ENCODE measurements around the gene LIPC.

The LIPC gene

DNA sequence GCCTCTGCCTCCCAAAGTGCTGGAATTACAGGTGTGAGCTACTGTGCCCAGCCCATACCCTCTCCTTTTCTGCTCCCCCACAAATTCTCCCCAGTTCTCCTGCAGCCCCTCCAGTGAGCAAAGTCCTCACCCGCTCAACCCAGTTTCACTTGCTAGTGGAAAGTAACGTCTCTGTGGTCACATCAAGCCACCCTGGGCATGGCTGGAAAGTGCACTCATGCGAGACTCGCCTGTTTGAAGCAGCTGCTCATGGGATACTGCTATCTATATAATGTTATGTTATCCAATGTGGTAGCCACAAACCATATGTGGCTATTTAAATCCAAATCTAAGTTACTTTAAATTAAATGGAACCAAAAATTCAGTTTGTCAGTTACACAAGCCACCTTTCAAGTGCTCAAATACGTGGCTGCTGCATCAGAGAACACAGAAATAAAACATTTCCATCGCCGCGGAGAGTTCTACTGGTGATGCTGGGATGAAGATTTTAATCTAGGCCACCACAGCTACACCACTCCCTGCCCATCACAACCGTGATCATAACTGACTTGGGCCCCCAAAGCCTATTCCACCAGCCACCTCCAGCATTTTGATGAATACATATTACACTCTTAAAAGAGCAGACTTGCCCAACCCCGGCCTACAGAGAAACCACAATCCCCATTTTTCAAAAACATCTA lies 119.4 kb downstream of the LIPC start:
- no peak for DNase-seq (ENCODE audit: low read depth in 2 of 2, low spot score in 1 of 2)

DNA sequence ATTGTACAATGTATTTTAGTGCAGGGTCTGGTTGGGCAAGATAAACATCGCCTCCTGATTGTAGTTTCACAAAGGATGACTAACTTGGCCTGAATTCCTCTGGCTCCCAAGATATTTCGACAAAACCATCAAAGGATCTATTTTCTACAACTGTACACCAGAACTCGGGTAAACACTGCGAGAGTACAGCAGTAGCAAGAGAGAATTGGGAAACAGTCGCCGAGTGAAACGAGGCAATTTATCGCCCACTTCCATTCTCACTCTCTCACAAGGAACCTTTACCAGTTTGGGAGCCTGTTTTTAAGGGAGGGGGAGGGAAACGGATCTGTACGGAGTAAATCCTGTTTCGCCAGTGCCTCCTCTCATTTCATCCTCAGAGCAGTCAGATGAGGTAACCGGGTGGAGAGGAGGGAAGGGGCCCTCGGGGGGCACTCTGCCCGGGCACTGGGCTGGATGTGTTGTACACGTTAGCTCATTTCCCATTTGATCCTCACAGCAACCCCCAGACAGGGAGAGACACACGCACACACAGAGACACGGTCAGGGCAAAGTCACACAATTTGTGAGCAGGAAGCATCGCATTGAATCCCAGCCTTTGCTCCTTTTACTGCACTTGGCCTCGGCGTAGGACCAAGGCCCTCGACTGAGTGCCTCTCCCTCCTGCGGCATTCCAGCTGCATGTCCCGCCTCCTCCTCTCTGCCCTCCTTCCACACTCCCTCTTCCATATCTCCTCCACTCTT lies 120.1 kb downstream of the LIPC start:
- DNase-seq (ENCODE audit: low read depth in 2 of 2, low spot score in 1 of 2): no peak

DNA sequence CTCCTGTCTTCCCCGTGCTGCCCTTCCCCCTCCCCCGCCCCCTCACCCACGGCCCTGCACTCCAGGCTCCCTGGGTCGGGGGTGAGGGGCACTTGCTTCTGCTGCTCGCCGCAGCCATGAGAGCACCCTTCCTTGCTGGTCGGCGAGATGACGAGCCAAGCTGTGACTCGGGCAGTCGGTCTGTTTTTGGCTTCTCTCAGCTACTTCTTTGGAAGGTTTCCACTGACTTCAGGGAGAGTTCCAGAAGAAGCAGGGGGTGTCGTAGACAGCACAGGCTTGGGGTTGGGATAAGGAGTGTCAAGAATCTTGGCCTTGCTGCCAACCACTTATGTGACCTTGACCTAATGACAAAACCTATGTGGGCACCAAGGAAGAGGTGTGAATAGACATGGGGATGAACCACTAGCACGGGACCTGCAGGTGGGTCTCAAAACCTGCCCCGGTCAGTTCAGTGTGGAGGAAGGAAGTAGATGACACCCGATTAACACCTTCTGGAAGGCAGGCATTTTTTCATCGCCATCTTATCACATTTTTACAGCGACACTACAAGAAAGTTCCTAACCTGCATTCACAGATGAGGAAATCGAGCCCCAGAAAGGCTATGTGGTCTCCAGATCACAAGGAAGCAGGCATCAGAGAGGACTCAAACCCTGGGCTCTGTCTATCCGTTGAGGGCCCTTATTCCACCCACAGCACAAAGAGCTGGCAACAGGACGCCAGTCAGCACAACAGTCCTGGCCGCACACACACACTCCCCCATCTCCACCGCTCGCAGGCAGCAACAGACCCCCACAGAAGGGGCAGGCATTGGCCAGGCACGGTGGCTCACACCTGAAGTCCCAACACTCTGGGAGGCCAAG lies 120.9 kb downstream of the LIPC start:
- no peak for DNase-seq (ENCODE audit: low read depth in 2 of 2, low spot score in 1 of 2)

DNA sequence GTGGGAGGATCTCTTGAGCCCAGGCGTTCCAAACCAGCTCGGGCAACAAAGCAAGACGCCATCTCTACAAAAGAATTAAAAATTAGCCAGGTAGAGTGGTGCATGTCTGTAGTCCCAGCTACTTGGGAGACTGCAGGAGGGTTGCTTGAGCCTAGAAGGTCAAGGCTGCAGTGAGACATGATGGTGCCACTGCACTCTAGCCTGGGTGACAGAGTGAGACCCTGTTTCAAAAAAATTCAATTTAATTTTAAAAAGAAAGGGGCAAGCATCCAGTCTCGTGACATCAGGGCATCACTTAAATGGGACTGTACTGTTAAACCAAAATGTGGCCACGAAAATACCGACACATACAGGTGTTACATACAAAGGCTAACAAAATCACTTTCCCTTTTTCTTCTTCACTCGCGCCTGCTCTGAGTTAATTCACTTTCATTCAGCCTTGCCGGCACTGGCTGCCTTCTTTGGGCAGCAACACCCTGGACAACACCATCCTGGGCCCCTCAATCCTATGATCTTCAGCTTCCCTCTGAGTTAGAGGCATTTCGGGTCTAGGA lies 121.7 kb downstream of the LIPC start:
- no peak for DNase-seq (ENCODE audit: low read depth in 2 of 2, low spot score in 1 of 2)

DNA sequence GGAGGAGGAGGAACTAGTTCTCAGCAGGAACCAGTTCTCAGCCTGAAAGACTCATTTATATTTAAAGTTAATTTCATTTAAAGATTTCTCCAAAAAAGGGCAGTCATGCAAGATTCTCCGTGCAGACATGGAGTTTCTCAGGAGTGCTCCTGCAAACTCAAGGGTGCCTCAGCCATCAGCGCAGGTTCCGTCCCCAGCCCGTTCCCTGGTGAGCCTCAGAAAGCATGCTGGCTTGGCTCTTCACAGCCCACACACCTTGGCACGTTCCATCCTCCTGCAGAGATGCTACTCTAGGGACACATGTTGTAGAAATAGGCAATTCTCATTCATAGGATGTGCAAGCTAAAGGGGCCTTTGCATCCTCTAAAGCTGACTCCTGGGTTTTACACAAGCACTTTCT lies 123.0 kb downstream of the LIPC start:
- no peak for DNase-seq (ENCODE audit: low read depth in 2 of 2, low spot score in 1 of 2)

DNA sequence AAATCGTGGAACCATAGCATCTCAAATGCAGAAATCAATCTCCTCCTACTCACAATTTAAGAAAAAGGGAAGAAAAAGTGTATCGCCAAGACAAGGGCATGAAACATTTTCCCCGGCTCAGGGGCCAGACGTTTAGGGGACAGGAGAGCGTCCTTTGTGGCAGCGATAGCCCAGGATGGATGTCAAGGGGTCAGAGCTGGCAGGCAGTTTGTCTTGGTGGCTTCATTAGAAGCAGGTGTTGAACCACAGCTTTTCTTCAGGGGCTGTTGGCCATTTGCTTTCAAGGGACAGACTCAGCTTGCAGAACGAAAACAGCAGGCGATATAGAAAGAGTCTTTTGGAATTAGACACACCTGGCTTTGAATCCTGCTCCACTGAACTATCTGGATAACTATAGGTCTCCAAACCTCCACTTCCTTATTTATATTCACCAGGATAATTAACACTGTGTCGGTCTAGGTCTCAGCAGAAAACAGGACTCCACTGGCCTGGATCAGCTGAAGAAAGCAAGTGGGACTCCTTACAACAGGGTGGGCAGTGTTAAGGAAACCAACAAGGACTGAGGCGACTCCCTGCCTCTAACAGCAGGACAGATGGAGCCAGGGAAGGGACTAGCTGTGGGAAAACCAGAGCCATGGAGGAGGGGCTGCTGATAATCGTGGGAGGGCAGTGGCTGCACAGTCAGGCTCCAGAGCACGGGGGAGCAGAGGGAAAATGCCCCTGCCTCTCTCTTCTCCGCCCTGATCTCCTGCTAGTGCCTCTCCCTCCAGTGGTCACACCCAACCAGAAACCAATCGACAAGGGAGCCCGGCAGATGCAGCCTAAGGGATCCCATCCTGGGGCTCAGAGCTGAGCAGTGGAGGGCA lies 123.6 kb downstream of the LIPC start:
- DNase-seq (ENCODE audit: low read depth in 2 of 2, low spot score in 1 of 2): no peak

DNA sequence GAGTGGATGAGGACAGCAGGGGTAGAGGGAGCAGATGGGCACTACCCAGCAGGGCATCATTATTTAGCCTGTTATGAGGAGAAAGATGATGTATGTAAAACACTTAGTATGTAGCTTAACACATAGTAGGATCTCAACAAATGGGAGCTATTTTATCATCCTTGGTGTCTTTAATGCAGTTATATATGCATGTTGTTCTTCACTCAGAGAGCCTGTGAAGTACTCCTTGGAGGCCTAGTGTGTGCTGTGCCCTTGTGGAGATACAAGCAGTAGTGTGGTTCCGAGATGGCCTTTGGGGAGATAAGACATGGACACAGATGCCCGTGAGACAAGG lies 124.2 kb downstream of the LIPC start:
- no peak for DNase-seq (ENCODE audit: low read depth in 2 of 2, low spot score in 1 of 2)

DNA sequence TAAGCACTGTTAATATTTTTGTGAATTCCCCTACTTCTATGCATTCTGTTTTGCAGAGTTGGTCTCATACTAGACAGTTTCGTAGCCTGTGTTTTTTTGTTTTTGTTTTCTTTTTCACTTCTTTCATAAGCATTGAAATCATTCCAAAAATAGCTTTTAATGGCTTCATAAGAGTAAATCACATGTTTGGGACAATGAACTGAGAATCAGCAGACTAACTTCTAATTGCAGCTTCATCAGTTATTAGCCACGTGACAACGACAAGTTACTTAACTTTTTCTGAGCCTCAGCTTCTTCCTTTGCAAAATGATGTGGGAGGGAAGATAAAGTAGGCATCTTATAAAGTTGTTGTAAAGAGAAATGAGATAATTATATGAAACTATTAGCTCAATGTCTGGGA lies 124.8 kb downstream of the LIPC start:
- no peak for DNase-seq (ENCODE audit: low read depth in 2 of 2, low spot score in 1 of 2)

DNA sequence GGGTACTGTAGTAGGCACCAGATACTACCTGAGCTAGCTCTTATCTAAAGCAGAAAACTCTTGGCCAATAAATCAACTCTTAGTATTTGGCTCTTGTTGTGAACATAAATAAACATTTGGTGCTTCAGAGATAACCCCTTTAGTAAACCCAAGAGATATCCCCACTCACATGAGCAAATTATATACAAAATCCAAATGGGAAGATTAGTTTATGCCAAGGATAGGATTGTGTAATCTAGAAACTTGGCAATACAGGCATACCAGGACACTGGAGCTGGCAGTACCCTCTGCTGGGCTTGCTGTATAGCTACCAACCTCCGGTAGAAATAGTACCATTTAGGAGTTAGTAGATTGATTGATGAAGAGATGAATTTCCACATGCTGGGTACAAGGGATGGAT lies 127.0 kb downstream of the LIPC start:
- no peak for DNase-seq (ENCODE audit: low read depth in 2 of 2, low spot score in 1 of 2)

DNA sequence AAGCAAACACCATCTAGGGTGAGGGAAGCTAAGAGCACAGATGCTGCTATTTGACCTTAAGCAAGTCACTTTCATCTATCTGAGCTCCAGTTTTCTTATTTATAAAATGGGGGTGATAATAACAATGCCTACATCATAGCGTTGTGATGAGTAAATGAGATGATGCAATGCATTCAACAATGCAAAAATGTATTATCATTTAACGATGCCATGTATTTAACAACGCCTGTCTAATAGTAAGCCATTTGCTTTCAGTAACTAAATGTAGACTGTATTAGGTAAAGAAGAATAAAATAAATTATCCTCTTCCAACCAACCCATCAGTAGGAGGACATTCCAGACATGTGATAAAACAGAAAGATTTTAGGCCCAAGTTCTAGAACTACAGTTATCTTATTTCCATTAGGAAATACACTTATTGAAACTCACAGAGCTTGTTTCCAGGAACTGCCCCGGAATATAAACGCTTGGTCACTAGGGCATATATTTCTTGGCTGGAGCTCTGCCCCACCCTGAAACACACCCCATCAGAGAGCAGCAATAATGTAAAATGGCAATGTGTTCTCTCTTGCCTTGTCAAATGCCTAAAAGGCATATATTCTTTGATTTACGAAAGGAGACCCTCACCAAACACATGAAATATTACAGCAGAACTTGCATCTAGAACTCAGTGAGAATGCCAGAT lies 128.3 kb downstream of the LIPC start:
- no peak for DNase-seq (ENCODE audit: low read depth in 2 of 2, low spot score in 1 of 2)

DNA sequence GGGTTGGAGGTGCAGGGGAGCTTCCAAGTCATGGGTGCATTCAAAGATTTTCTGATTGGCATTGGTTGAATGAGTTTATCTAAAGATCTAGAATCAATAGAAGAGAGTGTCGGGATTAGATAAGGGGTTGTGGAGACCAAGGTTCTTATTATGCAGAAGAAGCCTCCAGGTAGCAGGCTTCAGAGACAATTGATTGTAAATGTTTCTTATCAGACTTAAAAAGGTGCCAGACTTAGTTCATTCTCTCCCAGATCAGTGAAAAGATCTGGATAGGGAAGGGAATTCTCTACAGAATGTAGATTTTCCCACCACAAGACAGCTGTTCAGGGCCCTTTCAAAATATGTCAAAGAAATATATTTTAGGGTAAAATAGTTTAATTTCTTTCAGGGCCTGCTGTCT lies 129.5 kb downstream of the LIPC start:
- DNase-seq (ENCODE audit: low read depth in 2 of 2, low spot score in 1 of 2): no peak

DNA sequence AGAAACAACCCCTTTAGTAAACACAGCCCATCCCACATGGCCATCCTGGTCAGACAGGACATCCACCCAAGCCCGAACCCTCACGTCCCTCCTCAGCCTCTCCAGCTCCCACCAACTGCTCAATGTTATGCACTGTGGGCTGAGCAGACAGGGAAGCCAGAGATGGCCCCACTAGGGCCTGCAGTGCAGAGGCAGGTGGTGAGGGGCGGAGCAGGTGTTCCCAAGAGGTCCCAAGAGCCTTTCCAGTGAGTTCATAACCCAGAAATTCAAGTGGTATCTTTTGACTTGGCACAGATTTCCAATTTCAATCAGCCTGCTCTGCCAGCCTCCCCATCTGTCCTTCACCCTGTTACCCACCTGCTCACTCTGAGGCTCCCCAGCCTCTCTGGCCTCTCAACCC lies 130.3 kb downstream of the LIPC start:
- DNase-seq (ENCODE audit: low read depth in 2 of 2, low spot score in 1 of 2): no peak

DNA sequence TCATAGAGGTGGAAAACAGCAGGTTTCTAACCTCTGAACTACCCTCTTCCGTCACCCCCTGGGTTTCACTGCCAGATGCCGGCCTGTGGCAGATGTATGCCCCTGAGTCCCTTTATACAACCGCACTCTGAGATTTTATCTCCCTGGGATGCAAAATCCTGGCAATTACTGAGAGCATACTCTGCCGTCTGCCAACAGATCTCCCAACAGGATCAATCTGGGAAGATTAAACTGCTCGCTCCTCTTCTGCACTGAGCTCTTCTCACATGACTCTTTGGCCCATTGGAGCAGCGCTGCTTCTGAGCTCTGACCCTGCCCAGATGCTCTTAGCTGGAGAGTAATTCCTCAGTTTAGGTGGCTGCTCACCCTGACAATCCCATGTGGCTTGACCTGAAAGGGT lies 133.2 kb downstream of the LIPC start:
- DNase-seq (ENCODE audit: low read depth in 2 of 2, low spot score in 1 of 2): no peak

DNA sequence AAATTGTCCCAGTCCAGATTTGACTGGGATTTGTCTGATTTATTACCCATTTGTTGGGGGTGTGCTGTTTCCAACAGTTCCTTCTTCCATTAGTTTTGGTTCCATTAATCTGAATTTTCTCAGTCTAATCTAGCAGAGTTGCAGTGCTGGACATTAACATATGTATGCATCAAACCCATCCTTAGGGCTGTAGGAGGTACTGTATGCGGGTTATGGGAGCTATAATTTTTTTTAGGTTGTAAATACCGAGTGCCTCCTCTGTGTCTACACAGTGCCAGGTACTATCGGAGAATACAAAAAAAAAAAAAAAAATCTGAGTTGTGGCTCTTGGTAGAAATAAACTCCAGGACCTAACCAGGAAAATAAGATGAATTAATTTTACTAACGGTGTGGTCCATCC lies 133.8 kb downstream of the LIPC start:
- no peak for DNase-seq (ENCODE audit: low read depth in 2 of 2, low spot score in 1 of 2)

DNA sequence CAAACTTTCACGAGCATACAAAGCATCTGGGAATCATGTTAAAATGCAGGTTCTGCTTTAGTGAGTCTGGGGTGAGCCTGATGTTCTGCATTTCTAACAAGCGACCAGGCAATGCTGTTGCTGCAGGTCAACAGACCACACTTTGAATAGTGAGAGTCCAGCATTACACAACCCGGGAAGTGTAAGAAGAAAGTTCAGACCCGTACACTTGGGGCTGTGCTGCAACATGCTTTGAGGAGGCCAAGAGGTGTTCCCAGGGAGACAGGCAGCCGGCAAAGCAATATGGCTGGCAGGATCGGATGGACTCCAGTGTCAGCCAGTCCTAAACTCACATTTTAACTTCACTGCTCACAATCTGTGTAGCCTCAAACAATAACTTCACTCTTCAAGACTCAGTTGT lies 134.2 kb downstream of the LIPC start:
- no peak for DNase-seq (ENCODE audit: low read depth in 2 of 2, low spot score in 1 of 2)

DNA sequence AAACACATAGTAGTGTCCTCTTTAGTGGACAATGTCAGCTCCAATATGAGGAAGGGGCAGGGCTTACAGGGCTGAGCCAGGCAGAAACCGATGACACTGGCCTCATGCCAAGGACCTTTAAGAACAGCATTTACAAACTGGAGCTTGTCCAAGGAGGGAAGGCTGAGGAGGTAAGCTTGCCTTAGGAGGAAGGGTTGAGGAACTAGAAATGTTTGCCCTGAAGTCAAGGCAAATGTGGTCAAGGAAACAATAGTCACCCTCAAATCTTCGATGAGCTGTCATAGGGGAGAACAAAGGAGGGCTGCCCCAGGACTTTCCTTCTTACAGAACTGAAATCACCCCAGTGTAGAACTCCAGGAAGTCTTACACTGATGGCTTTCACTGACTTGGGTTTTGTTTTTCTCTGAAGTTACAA lies 136.4 kb downstream of the LIPC start:
- DNase-seq (ENCODE audit: low read depth in 2 of 2, low spot score in 1 of 2): no peak

DNA sequence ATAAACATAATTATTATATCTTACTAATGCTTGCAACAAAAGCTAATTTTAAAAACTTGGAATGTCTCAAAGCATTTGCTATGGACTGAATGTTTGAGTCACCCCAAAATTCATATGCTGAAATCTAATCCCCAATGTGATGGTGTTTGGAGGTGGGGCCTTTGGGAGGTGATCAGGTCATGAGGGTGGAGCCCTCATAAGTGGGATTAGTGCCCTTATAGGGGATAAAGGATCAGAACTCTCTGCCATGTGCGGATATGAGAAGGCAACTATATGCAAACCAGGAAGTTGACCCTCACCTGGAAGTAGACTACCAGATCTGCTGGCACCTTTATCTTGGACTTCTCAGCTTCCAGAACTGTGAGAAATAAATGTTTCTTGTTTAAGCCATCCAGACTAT lies 137.7 kb downstream of the LIPC start:
- no peak for DNase-seq (ENCODE audit: low read depth in 2 of 2, low spot score in 1 of 2)

DNA sequence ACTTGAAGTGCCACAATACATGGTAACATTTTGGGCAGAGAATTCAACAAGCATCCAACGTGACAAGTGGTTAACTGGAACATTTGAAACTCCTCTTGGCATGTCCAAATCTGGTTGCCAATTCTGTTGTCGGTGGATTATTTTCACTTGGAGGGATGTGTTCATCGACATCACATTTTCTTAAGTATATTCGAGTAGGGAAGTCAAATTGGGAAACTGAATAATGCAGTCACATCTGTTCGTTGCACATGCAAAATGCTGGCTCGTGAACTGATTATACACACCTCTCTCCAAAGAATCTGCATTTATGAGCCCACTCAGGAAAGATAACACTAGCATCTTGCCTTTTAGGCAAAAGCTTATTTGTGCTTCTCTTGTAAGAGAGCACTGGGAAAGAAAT lies 139.7 kb downstream of the LIPC start:
- no peak for DNase-seq (ENCODE audit: low read depth in 2 of 2, low spot score in 1 of 2)

DNA sequence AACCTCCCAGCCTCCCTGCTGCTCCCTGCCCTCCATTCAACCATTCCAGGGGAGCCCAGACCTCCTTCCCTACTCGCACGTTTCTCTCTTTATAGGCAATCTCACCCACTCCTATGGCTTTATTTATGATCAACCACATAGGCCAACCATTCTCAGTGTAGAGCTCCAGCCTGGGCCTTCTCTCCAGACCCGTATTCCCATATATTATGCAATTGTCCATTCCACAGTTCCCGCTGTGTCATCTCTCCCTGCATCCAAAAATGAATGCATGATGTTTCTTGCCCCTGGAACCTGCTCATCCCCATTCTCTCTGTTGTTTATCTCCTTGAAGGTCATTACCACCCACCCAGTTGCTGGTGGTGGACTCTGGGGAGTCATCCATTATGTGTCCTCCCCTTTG lies 140.7 kb downstream of the LIPC start:
- no peak for DNase-seq (ENCODE audit: low read depth in 2 of 2, low spot score in 1 of 2)

DNA sequence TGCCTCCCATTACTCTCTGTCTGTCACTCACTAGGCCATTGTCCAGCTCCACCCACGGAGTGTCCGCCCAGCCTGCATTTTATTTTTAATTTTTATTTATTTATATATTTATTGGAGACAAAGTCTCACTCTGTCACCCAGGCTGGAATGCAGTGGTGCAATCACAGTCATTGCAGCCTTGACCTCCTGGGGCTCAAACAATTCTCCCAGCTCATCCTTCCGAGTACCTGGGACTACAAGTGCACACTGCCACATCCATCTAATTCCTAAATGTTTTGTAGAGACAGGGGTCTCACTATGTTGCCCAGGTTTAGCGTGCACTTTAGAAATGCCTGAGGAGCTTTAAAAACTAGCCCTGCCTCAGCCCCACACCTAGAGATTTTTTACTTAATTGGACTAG lies 141.5 kb downstream of the LIPC start:
- DNase-seq (ENCODE audit: low read depth in 2 of 2, low spot score in 1 of 2): no peak

Measured in stimulated activated CD8-positive, alpha-beta memory T cell treated with anti-CD3 and anti-CD28 coated beads, Interleukin-4, amount 100 ng/mL, for 4 hours (primary cell).